HG03135 (cell line): Measurements from ENCODE around the gene PITX2.
A peak's percentile ranks its signal among the peaks of the same experiment; 100 is the strongest.

Experiments
- ATAC-seq: cut with Tn5 transposase; IDR thresholded peaks from one replicate; pipeline ENCODE4 v1.9.1; 2021; ENCODE audit warnings: mild to moderate bottlenecking, moderate library complexity; ENCODE audit not compliant: unreplicated experiment

The PITX2 gene

GRCh38 chr4:110636680-110637407, 14.0 kb upstream of the PITX2 start:
- no peak for ATAC-seq

- no peak for ATAC-seq
Measured at GRCh38 chr4:110636171-110636679, 13.3 kb upstream of the PITX2 start.

DNA sequence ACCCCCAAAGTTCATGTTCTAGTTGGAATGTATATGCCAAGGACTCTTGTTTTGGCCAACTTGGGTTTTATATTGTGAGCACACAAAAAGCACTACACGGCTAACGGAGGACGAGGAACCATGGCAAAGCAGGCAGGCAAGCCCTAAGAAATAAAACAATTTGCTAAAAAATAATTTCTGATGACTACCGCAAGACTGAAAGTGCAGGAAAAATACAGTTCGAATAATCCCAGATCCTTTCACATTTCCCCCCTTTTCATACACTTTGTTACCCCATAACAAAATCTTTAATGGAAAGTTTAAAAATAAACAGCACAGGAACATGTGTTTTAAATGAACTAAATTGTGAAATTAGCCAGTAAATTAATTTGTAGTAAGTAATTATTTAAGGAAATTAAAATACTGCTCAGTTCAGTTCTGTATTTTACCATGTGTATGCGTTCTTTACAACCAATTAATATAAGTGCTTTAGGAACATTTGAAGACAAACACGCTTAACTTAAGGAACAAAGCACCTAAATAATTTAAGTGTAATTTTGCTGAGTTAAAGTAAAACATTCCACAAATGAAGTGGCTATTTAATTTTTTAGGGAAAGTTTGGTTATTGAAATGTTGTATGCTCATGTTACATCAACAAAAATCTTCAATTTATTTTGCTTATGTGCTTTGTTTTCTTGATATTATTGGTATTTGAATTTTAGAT, 12.4 kb upstream of the PITX2 start:
- no peak for ATAC-seq

GRCh38 chr4:110634350-110635162, 11.7 kb upstream of the PITX2 start:
- no peak for ATAC-seq

GRCh38 chr4:110633358-110634341, 10.8 kb upstream of the PITX2 start:
- ATAC-seq: no peak

GRCh38 chr4:110632506-110633357, 9.9 kb upstream of the PITX2 start:
- no peak for ATAC-seq

DNA sequence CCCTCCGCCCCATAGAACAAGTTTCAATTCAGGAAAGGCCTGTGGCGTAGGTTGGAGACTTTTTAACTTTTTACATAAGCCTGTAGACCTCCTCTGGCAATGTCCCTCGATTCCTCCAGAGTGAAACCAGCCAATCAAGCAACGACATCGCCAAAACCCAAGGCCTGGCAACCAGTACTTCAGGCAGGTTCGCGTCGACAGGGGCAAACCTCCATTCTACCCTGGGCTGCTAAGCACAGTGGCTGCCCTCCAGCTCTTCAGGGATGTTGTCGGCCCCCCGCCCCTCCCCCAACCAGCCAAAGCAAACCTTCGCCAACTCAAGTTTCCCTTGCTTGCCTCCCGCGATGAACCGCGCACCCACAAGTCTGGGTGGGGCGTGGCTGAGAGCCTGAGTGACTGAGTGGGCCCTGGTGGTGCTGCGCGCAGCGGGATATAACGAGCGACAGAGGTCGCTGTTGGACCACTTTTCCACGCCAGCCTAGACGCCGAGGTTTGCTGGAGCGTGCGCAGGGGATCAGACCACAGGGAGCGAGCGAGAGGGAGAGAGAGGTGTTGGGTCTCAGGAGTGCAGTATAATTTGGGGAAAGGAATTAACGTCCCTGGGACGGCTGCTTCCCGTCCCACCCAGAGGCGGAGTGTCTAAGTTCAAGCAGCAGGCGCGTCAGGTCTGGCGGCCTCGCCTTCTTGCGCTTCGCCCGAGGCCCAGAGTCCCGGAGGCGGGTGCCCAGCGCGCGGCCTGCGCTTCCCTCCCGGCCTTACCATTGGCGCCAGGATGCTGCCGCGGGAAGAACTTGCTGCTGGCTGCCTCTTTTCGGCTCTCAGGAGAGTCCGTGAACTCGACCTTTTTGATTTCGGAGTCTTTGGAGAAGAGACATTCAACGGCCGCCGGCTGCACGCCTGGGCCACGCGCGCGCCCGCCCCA, 9.0 kb upstream of the PITX2 start:
- peak; percentile 94 for ATAC-seq

- no peak for ATAC-seq
Measured at GRCh38 chr4:110630688-110631402, 8.0 kb upstream of the PITX2 start.

- ATAC-seq: no peak
Measured at GRCh38 chr4:110629780-110630687, 7.2 kb upstream of the PITX2 start.

GRCh38 chr4:110629214-110629754, 6.4 kb upstream of the PITX2 start:
- ATAC-seq: no peak

DNA sequence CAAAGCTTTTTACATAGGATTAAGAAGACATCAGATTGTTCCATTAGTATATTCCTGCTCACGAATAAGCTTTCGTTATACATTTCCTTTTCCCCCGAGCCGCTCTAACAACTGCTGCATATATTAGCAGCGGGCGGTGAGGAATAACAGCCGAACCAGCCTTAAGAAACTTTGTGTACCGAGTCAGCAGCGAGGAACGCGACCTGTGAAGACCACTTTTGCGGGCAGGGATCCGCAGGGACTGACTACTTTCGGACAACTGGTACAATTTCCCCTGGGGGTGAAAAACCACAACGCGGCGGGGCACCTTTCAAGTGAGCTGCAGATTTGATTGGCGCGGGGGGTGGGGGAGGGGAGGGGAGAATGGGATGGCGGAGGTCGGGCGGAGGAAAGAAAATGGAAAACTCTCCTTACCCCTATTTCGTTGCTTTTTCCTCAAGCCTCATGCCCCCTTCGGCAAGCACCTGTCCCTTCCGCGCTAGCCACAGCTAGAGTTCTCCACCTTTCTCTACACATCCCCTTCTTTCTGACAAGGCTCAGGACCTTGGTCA, 5.9 kb upstream of the PITX2 start:
- ATAC-seq: no peak

- no peak for ATAC-seq
Measured at GRCh38 chr4:110627977-110628662, 5.2 kb upstream of the PITX2 start.

- no peak for ATAC-seq
Measured at GRCh38 chr4:110626532-110627153, 3.8 kb upstream of the PITX2 start.

DNA sequence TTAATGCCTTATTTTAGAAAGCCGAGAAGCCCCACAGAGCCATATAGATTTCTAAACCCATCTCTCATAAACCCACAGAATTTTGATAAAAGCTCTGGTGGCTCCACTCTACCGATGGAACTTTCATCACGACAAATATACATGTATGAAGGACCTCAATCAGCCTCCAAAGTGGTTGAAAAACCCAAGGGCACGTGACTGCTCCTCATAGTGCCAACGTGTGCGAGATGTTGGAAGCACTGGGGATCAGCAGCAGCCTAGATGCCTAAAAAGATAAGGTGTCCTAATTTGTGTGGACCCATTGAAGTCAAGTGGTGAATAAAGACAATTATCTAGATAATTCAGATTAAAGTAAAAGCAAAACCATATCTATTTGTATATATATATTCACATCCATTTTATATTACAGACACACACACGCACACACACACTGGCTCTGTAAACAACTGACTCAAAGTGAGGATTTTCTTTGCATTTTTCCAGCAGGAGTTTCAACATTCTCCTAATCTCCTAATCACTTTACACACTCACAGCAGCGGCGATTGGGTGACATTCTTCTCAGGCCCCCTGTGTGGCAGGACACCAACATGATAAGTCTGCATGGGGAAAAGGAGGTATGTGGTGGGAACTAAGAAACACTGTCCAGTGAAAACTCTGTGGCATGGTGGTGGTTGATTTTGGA, 2.8 kb upstream of the PITX2 start:
- no peak for ATAC-seq
